Liver (tissue), 9 donors: ENCODE results near the gene ARID4A. TPM values are rescaled to one million over a fixed set of nuclear protein-coding genes. Genes with fewer than 3 reads are reported as not detected.

Experiments used
- DNase-seq: peaks from one replicate; pipeline ENCODE4 v3.0.0-alpha.2; 2017; ENCODE audit warnings: low spot score
- H3K27ac ChIP-seq, 2 donors: one replicate each; pipeline ENCODE4 v1.7.0; 2013; ENCODE audit warnings: inconsistent platforms in 2 of 2, low read length in 2 of 2, control low read depth in 1 of 2, low read depth in 1 of 2, mild to moderate bottlenecking in 1 of 2
- H3K27me3 ChIP-seq, 4 donors: one replicate each; pipeline versions ENCODE4 v1.6.1 to v1.7.0; 2013; ENCODE audit warnings: low read length in 3 of 4, inconsistent platforms in 1 of 4, mild to moderate bottlenecking in 1 of 4, moderate library complexity in 1 of 4; ENCODE audit not compliant: control insufficient read depth in 4 of 4, insufficient read depth in 4 of 4
- H3K36me3 ChIP-seq, 4 donors: one replicate each; pipeline versions ENCODE4 v1.6.1 to v1.7.0; 2013; ENCODE audit warnings: low read length in 3 of 4, mild to moderate bottlenecking in 3 of 4, low read depth in 1 of 4, moderate library complexity in 1 of 4; ENCODE audit not compliant: control insufficient read depth in 4 of 4, insufficient read depth in 3 of 4
- H3K4me1 ChIP-seq, 4 donors: one replicate each; pipeline versions ENCODE4 v1.6.1 to v1.7.0; 2013; ENCODE audit warnings: low read length in 3 of 4, mild to moderate bottlenecking in 3 of 4, moderate library complexity in 1 of 4; ENCODE audit not compliant: control insufficient read depth in 4 of 4, insufficient read depth in 4 of 4
- H3K4me3 ChIP-seq, 3 donors: one replicate each; pipeline versions ENCODE4 v1.6.1 to v1.7.0; 2013; ENCODE audit warnings: low read length in 3 of 3, control low read depth in 1 of 3, low read depth in 1 of 3, mild to moderate bottlenecking in 1 of 3
- H3K9ac ChIP-seq, 2 donors: one replicate each; pipeline ENCODE4 v1.7.0; 2013; ENCODE audit warnings: low read length in 2 of 2, mild to moderate bottlenecking in 2 of 2, moderate library complexity in 2 of 2, control low read depth in 1 of 2, low read depth in 1 of 2
- H3K9me3 ChIP-seq, 4 donors: one replicate each; pipeline versions ENCODE4 v1.6.1 to v1.7.0; 2013; ENCODE audit warnings: low read length in 3 of 4; ENCODE audit not compliant: control insufficient read depth in 4 of 4
- EGR1 ChIP-seq, 2 donors: IDR thresholded peaks; 2 replicates each; pipeline ENCODE4 v1.6.1; 2016 to 2018; ENCODE audit warnings: antibody characterized with exemption in 2 of 2, low read depth in 2 of 2
- FOXA2 ChIP-seq: IDR thresholded peaks from 2 replicates; pipeline ENCODE4 v1.6.1; 2016; ENCODE audit warnings: antibody characterized with exemption
- HNF4A ChIP-seq, 2 donors: conservative IDR thresholded peaks; 2 replicates each; pipeline ENCODE4 v1.6.1; 2016; ENCODE audit warnings: antibody characterized with exemption in 2 of 2, mild to moderate bottlenecking in 2 of 2
- HNF4G ChIP-seq: IDR thresholded peaks from 2 replicates; pipeline ENCODE4 v1.6.1; 2016; ENCODE audit warnings: antibody characterized with exemption
- JUND ChIP-seq, 2 donors: IDR thresholded peaks; 2 replicates each; pipeline ENCODE4 v1.6.1; 2016; ENCODE audit warnings: antibody characterized with exemption in 2 of 2
- NR2F2 ChIP-seq: IDR thresholded peaks from 2 replicates; pipeline ENCODE4 v1.6.1; 2016; ENCODE audit warnings: antibody characterized with exemption
- RAD21 ChIP-seq, 2 donors: IDR thresholded peaks; 2 replicates each; pipeline ENCODE4 v1.6.1; 2016; ENCODE audit warnings: antibody characterized with exemption in 2 of 2, mild to moderate bottlenecking in 2 of 2
- RXRA ChIP-seq, 2 donors: IDR thresholded peaks; 2 replicates each; pipeline ENCODE4 v1.6.1; 2017 to 2018; ENCODE audit warnings: antibody characterized with exemption in 2 of 2, mild to moderate bottlenecking in 1 of 2
- TAF1 ChIP-seq: conservative IDR thresholded peaks from 2 replicates; pipeline ENCODE4 v1.6.1; 2016; ENCODE audit warnings: antibody characterized with exemption, mild to moderate bottlenecking
- YY1 ChIP-seq: IDR thresholded peaks from 2 replicates; pipeline ENCODE4 v1.6.1; 2016; ENCODE audit warnings: antibody characterized with exemption, mild to moderate bottlenecking
- WGBS: extraction: QIAGEN DNeasy Blood & Tissue Kit; methylation state at CpG from one replicate; pipeline ENCODE4 v1.1.7; 2013; 5-methylcytosine and 5-hydroxymethylcytosine counted together
- polyA plus RNA-seq, 2 donors: library from polyadenylated mRNA; stranded (reverse) in 1 of 2; unstranded in 1 of 2; fragments of 200-250 nt in 1 of 2; fragments of >200 nt in 1 of 2; fragmentation: Nextera tagmentation in 1 of 2; extraction: Ambion mirVana in 1 of 2; gene quantifications; one replicate each; pipeline versions ENCODE4 v1.2.1 to v1.2.3, GENCODE V29; 2013 to 2015
- total RNA-seq, 2 donors: library from RNA; depleted of rRNA; stranded (reverse); fragments of >200 nt; gene quantifications; one replicate each; pipeline ENCODE4 v1.2.3, GENCODE V29; 2014
- TF ChIP-seq, protein P1 (sequence below): fragments of 150-350 bp; IDR thresholded peaks from 2 replicates; pipeline ENCODE4 v1.5.1; 2017; ENCODE audit warnings: improper control_type of control experiment, low read depth, low read length; ENCODE audit not compliant: missing input control
- TF ChIP-seq, protein P2 (sequence below): IDR thresholded peaks from 2 replicates; pipeline ENCODE4 v1.6.1; 2016; ENCODE audit warnings: antibody characterized with exemption, mild to moderate bottlenecking
- TF ChIP-seq, protein P3 (sequence below): IDR thresholded peaks from 2 replicates; pipeline ENCODE4 v1.6.1; 2016; ENCODE audit warnings: antibody characterized with exemption
- TF ChIP-seq, protein P4 (sequence below): IDR thresholded peaks from 2 replicates; pipeline ENCODE4 v1.6.1; 2016; ENCODE audit warnings: antibody characterized with exemption
- TF ChIP-seq, protein P5 (sequence below): IDR thresholded peaks from 2 replicates; pipeline ENCODE4 v1.6.1; 2016; ENCODE audit warnings: antibody characterized with exemption
- donor health status: healthy.
- donor health status: healthy.
- donor health status: healthy.
- donor health status: healthy.
- donor health status: healthy.

ARID4A gene
- total and polyA plus RNA-seq, 4 donors: 3.8 to 26.9 (median 12.0) TPM

DNA sequence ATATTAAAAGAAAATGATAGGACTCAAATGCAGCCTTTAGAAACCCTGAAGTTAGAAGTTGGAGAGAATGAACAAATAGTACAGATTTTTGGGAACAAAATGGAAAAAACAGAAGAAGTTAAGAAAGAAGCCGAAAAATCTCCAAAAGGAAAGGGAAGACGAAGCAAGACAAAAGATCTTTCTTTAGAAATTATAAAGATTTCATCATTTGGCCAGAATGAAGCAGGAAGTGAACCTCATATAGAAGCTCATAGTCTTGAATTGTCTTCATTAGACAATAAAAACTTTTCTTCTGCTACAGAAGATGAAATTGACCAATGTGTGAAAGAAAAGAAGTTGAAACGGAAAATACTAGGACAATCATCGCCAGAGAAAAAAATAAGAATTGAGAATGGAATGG, 66.0 kb downstream of the ARID4A start:
- no peaks in the 10 kb centered on the region for H3K4me1 ChIP-seq
- 87% methylated on average over 4 of the region's 4 CpGs for WGBS
- H3K9ac ChIP-seq: no peak overlapping the region
- H3K4me3 ChIP-seq: no peak overlapping the region
- TF ChIP-seq FOXA2: no peak
- TF ChIP-seq YY1: no peak
- no peak for TF ChIP-seq NR2F2
- TF ChIP-seq, protein P1, sequence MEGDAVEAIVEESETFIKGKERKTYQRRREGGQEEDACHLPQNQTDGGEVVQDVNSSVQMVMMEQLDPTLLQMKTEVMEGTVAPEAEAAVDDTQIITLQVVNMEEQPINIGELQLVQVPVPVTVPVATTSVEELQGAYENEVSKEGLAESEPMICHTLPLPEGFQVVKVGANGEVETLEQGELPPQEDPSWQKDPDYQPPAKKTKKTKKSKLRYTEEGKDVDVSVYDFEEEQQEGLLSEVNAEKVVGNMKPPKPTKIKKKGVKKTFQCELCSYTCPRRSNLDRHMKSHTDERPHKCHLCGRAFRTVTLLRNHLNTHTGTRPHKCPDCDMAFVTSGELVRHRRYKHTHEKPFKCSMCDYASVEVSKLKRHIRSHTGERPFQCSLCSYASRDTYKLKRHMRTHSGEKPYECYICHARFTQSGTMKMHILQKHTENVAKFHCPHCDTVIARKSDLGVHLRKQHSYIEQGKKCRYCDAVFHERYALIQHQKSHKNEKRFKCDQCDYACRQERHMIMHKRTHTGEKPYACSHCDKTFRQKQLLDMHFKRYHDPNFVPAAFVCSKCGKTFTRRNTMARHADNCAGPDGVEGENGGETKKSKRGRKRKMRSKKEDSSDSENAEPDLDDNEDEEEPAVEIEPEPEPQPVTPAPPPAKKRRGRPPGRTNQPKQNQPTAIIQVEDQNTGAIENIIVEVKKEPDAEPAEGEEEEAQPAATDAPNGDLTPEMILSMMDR: no peak
- no peak for TF ChIP-seq TAF1
- TF ChIP-seq, protein P2, sequence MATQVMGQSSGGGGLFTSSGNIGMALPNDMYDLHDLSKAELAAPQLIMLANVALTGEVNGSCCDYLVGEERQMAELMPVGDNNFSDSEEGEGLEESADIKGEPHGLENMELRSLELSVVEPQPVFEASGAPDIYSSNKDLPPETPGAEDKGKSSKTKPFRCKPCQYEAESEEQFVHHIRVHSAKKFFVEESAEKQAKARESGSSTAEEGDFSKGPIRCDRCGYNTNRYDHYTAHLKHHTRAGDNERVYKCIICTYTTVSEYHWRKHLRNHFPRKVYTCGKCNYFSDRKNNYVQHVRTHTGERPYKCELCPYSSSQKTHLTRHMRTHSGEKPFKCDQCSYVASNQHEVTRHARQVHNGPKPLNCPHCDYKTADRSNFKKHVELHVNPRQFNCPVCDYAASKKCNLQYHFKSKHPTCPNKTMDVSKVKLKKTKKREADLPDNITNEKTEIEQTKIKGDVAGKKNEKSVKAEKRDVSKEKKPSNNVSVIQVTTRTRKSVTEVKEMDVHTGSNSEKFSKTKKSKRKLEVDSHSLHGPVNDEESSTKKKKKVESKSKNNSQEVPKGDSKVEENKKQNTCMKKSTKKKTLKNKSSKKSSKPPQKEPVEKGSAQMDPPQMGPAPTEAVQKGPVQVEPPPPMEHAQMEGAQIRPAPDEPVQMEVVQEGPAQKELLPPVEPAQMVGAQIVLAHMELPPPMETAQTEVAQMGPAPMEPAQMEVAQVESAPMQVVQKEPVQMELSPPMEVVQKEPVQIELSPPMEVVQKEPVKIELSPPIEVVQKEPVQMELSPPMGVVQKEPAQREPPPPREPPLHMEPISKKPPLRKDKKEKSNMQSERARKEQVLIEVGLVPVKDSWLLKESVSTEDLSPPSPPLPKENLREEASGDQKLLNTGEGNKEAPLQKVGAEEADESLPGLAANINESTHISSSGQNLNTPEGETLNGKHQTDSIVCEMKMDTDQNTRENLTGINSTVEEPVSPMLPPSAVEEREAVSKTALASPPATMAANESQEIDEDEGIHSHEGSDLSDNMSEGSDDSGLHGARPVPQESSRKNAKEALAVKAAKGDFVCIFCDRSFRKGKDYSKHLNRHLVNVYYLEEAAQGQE: no peak
- TF ChIP-seq RXRA (IDR thresholded peaks at IDR 0.05): no peak
- TF ChIP-seq EGR1 (IDR thresholded peaks at IDR 0.05; ENCODE audit: low read depth in 2 of 2): no peak
- TF ChIP-seq, protein P3, sequence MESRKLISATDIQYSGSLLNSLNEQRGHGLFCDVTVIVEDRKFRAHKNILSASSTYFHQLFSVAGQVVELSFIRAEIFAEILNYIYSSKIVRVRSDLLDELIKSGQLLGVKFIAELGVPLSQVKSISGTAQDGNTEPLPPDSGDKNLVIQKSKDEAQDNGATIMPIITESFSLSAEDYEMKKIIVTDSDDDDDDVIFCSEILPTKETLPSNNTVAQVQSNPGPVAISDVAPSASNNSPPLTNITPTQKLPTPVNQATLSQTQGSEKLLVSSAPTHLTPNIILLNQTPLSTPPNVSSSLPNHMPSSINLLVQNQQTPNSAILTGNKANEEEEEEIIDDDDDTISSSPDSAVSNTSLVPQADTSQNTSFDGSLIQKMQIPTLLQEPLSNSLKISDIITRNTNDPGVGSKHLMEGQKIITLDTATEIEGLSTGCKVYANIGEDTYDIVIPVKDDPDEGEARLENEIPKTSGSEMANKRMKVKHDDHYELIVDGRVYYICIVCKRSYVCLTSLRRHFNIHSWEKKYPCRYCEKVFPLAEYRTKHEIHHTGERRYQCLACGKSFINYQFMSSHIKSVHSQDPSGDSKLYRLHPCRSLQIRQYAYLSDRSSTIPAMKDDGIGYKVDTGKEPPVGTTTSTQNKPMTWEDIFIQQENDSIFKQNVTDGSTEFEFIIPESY: no peak
- H3K36me3 ChIP-seq: peaks cover 14 to 72% (median 59%) of the 10 kb centered on the region in 4 donors
- no peaks in the 10 kb centered on the region for H3K9me3 ChIP-seq
- H3K27ac ChIP-seq: no peak overlapping the region
- DNase-seq: no peak
- H3K27me3 ChIP-seq: no peaks in the 10 kb centered on the region

DNA sequence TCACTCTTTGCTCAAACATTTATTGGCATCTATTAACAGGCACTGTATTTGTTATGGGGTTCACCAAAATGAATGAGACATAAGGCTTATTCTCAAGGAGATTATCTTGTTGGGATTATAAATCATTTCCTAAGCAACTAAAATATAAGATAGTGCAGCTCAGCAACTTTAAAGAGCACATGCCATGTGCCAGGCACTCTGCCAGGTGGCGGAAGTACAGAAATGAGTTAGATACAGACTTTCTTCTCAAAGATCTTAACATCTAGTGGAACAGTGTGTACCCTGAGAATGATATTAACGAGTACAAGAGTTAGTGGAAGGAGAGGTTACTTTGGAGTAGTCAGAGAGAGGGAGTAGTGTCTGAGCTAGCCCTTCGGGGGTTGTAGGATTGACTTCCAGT, 68.9 kb downstream of the ARID4A start:
- H3K27ac ChIP-seq: no peak overlapping the region
- no peaks in the 10 kb centered on the region for H3K9me3 ChIP-seq
- no peak for TF ChIP-seq FOXA2
- no peak for TF ChIP-seq HNF4A (conservative IDR thresholded peaks at IDR 0.05)
- no peaks in the 10 kb centered on the region for H3K27me3 ChIP-seq
- no peak overlapping the region for H3K4me3 ChIP-seq
- no peak overlapping the region for H3K9ac ChIP-seq
- DNase-seq: no peak
- peaks cover 8 to 73% (median 52%) of the 10 kb centered on the region in 4 donors for H3K36me3 ChIP-seq
- 91% methylated on average over 3 of the region's 3 CpGs for WGBS
- H3K4me1 ChIP-seq: no peaks in the 10 kb centered on the region

DNA sequence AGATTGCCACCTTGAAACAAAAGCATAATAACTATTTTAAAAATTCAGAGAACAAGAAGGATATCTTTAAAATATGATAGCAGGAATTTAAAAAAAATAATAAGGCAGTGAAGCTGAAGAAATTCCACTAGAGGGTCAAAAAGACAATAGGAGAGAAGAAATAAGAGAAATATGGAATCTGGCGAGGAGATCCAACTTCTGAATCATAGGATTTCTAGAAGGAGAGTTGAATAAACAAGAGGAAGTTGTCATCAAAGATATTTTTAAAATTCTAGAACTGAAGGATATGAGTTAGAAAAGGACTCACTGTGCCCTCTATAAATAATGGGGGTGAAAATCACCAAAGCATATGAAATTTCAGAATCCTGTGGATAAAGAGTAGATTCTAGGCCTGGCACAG, 70.6 kb downstream of the ARID4A start:
- Histone ChIP-seq H3K36me3 (peaks cover 7 to 79% (median 62%) of the 10 kb centered on the region in 4 donors), H3K4me3 (no peak overlapping the region), H3K27me3 (no peaks in the 10 kb centered on the region), H3K9me3 (no peaks in the 10 kb centered on the region), H3K9ac (no peak overlapping the region), H3K27ac (no peak overlapping the region), H3K4me1 (no peaks in the 10 kb centered on the region)
- DNase-seq: no peak
- WGBS: 92% methylated on average over 1 of the region's 1 CpG
- TF ChIP-seq FOXA2 (no peak), RAD21 (IDR thresholded peaks at IDR 0.05) (no peak), HNF4G (no peak), TAF1 (no peak), HNF4A (conservative IDR thresholded peaks at IDR 0.05) (no peak), YY1 (no peak), JUND (IDR thresholded peaks at IDR 0.05) (no peak)
- TF ChIP-seq, protein P3: no peak
- TF ChIP-seq, protein P4, sequence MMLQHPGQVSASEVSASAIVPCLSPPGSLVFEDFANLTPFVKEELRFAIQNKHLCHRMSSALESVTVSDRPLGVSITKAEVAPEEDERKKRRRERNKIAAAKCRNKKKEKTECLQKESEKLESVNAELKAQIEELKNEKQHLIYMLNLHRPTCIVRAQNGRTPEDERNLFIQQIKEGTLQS: no peak
- TF ChIP-seq, protein P5, sequence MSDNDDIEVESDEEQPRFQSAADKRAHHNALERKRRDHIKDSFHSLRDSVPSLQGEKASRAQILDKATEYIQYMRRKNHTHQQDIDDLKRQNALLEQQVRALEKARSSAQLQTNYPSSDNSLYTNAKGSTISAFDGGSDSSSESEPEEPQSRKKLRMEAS: no peak
- TF ChIP-seq, protein P1: no peak
